ENCODE measurements around the gene GPANK1. TPM values are rescaled to one million over a fixed set of nuclear protein-coding genes. Genes with fewer than 3 reads are reported as not detected.

Gene GPANK1
- total and polyA plus RNA-seq, 2 of the 4 experiments (the other 2 are of a cell fraction) = 6.1 to 13.8 TPM

DNA sequence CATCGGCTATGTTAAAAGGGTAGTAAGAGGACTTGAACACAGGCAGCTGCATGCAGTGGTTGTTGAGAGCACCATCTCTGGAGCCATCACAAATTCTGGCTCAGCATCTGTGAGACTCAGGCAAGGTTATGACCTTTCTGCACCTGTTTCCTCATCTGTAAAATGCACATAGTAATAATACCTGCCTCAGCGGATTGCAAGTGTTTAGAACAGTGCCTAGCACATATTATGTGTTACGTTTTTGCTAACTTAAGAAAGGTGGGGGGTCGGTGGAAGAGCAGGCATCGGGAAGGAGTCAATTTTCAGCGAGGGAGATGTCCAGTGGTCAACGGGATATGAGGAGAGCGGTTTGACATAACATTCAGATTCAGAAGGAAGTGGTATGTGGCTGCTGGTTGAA is 13.2 kb upstream of the GPANK1 start (continued):
- TF ChIP-seq, protein P1, sequence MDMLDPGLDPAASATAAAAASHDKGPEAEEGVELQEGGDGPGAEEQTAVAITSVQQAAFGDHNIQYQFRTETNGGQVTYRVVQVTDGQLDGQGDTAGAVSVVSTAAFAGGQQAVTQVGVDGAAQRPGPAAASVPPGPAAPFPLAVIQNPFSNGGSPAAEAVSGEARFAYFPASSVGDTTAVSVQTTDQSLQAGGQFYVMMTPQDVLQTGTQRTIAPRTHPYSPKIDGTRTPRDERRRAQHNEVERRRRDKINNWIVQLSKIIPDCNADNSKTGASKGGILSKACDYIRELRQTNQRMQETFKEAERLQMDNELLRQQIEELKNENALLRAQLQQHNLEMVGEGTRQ (IDR thresholded peaks at IDR 0.05; ENCODE audit: low read depth, low read length) = no peak

DNA sequence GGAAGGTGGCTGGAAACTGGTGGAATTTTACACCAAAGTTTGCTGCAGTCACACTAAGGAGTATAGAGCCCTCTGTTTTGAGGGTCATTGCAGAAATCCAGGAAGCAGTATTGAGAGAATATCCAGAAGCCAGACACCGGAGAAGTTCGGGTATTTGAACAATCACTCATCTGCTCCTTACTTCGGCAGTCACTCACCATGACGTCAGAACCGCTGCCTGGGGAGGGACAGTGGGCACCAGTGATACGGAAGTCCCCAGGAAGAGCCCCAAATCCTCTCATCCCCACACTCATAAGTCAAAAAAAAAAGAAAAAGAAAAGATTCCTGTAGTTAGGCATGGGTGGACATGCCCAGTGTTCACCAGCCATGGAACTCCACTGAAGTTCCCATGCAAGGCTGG is 12.1 kb upstream of the GPANK1 start:
- Histone ChIP-seq H3K4ac (ENCODE audit: low read depth, low read length) (no peak overlapping the region), H3K9ac (ENCODE audit: low read depth, low read length) (no peak overlapping the region), H2BK15ac (ENCODE audit: low read depth, low read length) (no peak overlapping the region), H3K9me1 (ENCODE audit: insufficient read depth, low read length) (no peaks in the 10 kb centered on the region), H2BK120ac (ENCODE audit: low read depth, low read length) (no peak overlapping the region), H3K4me1 (ENCODE audit: control insufficient read depth, insufficient read depth, low read length) (peaks cover 9% of the 10 kb centered on the region), H3K36me3 (ENCODE audit: control insufficient read depth, insufficient read depth, low read length) (peaks cover 16% of the 10 kb centered on the region), H3K18ac (ENCODE audit: low read depth, low read length) (no peak overlapping the region), H2BK20ac (ENCODE audit: low read depth, low read length) (no peak overlapping the region), H4K20me1 (ENCODE audit: insufficient read depth, low read length) (no peaks in the 10 kb centered on the region), H4K8ac (ENCODE audit: low read depth in 2 of 2, low read length in 2 of 2) (no peak overlapping the region; a peak in 1 of 4 replicates), H2AK9ac (replicated peaks; ENCODE audit: low read depth, low read length, poor library complexity) (no peak overlapping the region), H3K27me3 (ENCODE audit: control insufficient read depth, insufficient read depth, low read length) (no peaks in the 10 kb centered on the region), H3K14ac (replicated peaks; ENCODE audit: low read depth, low read length) (no peak overlapping the region), H2AK5ac (ENCODE audit: low read depth, low read length) (no peak overlapping the region), H3K4me2 (ENCODE audit: low read depth, low read length) (no peak overlapping the region), H3K23ac (ENCODE audit: low read depth, low read length) (no peak overlapping the region), H3K4me3 (ENCODE audit: insufficient read depth, low read depth, low read length) (no peak overlapping the region), H3K56ac (ENCODE audit: extremely low read depth, insufficient read depth, low read length) (no peak overlapping the region), H3K27ac (ENCODE audit: insufficient read depth, low read length) (no peak overlapping the region), H3K79me1 (ENCODE audit: low read depth in 1 of 2, low read length in 2 of 2) (peaks cover 0 to 3% of the 10 kb centered on the region in 2 experiments; a peak in 1 of 4 replicates), H2BK5ac (ENCODE audit: low read depth, low read length, poor library complexity, severe bottlenecking) (no peak overlapping the region), H4K91ac (ENCODE audit: insufficient read depth, low read depth, low read length) (no peak overlapping the region), H3K9me3 (ENCODE audit: control insufficient read depth, insufficient read depth, low read length) (no peaks in the 10 kb centered on the region), H2AFZ (replicated peaks; ENCODE audit: low read length, poor library complexity) (peak overlapping the region; percentile 28), H4K5ac (ENCODE audit: low read depth, low read length) (no peak overlapping the region)
- dilution Hi-C loops (cut with HindIII; ENCODE audit: low sequenced_read_pairs, unreplicated experiment) (no loop called here), intact Hi-C loops (cut with micrococcal nuclease) (no loop called here), in situ Hi-C loops (cut with MboI; ENCODE audit: low sequenced_read_pairs) (no loop called here)
- ATAC-seq (ENCODE audit: low read depth) (no peak), DNase-seq (no peak)
- ChIA-PET CTCF (no interaction called here), POLR2A (ENCODE audit: unreplicated experiment) (no interaction called here)
- no CpG with 5 or more reads among the region's 6 CpGs for WGBS, 2 experiments (ENCODE audit: extremely low coverage in 2 of 2, insufficient read length in 1 of 2)
- no TSS peak for BruUV-seq (replicated peaks)
- TF ChIP-seq POLR2A (IDR thresholded peaks at IDR 0.05; ENCODE audit: low read depth, low read length) (0 out of 2 replicates have a peak, but pooled peaks have one; percentile 24), CTCF (conservative IDR thresholded peaks at IDR 0.05; ENCODE audit: low read depth, low read length) (no peak), CHD1 (IDR thresholded peaks at IDR 0.05; ENCODE audit: low read depth, low read length) (no peak)

All from IMR-90 (cell line).